GM12801 (cell line): ENCODE measurements around the gene KIF22.

Experiments used
- CTCF ChIP-seq: IDR thresholded peaks from one replicate; pipeline ENCODE4 v1.5.1; 2011; ENCODE audit warnings: control low read depth; ENCODE audit not compliant: insufficient read length; ENCODE audit errors: extremely low read depth

Gene KIF22

GRCh38 chr16:29806099-29806579 lies 15.6 kb downstream of the KIF22 start, which contains the start of gene MAZ:
Gene MAZ, plus strand, starts transcription at chr16:29806529. Its CDS starts 173 bp downstream, at chr16:29806702.
- TF ChIP-seq CTCF, result no peak

GRCh38 chr16:29806641-29807425 lies 16.3 kb downstream of the KIF22 start:
- TF ChIP-seq CTCF, result no peak

- no peak for TF ChIP-seq CTCF
Measured at GRCh38 chr16:29807426-29808218, 17.1 kb downstream of the KIF22 start.

GRCh38 chr16:29808219-29808900 lies 17.8 kb downstream of the KIF22 start:
- no peak for TF ChIP-seq CTCF

- TF ChIP-seq CTCF, result no peak
Measured at GRCh38 chr16:29809031-29809747, 18.6 kb downstream of the KIF22 start.

GRCh38 chr16:29809850-29810698 lies 19.5 kb downstream of the KIF22 start:
- TF ChIP-seq CTCF, result no peak
